Measurements from ENCODE around the gene KCNH3. TPM values are rescaled to one million over a fixed set of nuclear protein-coding genes. Genes with fewer than 3 reads are reported as not detected.
A peak's percentile ranks its signal among the peaks of the same experiment; 100 is the strongest.

KCNH3 gene
- total RNA-seq: 1 to 10 TPM; 1.3 to 1.6 TPM

GRCh38 chr12:49538510-49539403 lies at the start of gene KCNH3:
Gene KCNH3, plus strand, starts transcription at chr12:49539030. Its CDS starts 387 bp downstream, at chr12:49539417.
- Histone ChIP-seq H3K4me1 (peaks cover 14% of the 10 kb centered on the region), H3K27me3 (no peaks in the 10 kb centered on the region), H3K36me3 (replicated peaks in 1 of 2; ENCODE audit: insufficient read depth in 1 of 2, low read depth in 2 of 2) (no peaks in the 10 kb centered on the region), H3K27ac (no peak within 1 kb of the TSS), H3K4me3 (peak within 1 kb of the TSS; percentile 33 to 39), H3K9me3 (no peaks in the 10 kb centered on the region)
- DNase-seq (peak; percentile 83 to 91 (median 88)), ATAC-seq (peak; percentile 82)
- intact Hi-C loops (cut with DNase I): no loop called here
- WGBS, 2 donors: 0% methylated on average over 9 to 63 of the region's 107 CpGs
- TF ChIP-seq CTCF (IDR thresholded peaks at IDR 0.05) (no peak), POLR2A (IDR thresholded peaks at IDR 0.05) (no peak)

GRCh38 chr12:49489154-49489553 lies 49.7 kb upstream of the KCNH3 start:
- Histone ChIP-seq H3K27me3 (no peaks in the 10 kb centered on the region), H3K4me1 (no peaks in the 10 kb centered on the region), H3K27ac (no peak overlapping the region), H3K4me3 (no peak overlapping the region), H3K36me3 (replicated peaks in 1 of 2; ENCODE audit: insufficient read depth in 1 of 2, low read depth in 2 of 2) (peaks cover 0 to 3% of the 10 kb centered on the region in 2 donors), H3K9me3 (no peaks in the 10 kb centered on the region)
- no peak for DNase-seq
- WGBS, 2 donors: 85 to 95% methylated on average over 3 of the region's 3 CpGs
- TF ChIP-seq CTCF (IDR thresholded peaks at IDR 0.05) (no peak), POLR2A (IDR thresholded peaks at IDR 0.05) (no peak)
- intact Hi-C loops (cut with DNase I): no loop called here
- ATAC-seq: no peak

GRCh38 chr12:49489720-49490119 lies 49.1 kb upstream of the KCNH3 start:
- H3K9me3 ChIP-seq: no peaks in the 10 kb centered on the region
- TF ChIP-seq POLR2A (IDR thresholded peaks at IDR 0.05) (no peak), CTCF (IDR thresholded peaks at IDR 0.05) (no peak)
- H3K27ac ChIP-seq: no peak overlapping the region
- intact Hi-C loops (cut with DNase I): no loop called here
- peaks cover 0 to 3% of the 10 kb centered on the region in 2 donors for H3K36me3 ChIP-seq (replicated peaks in 1 of 2; ENCODE audit: insufficient read depth in 1 of 2, low read depth in 2 of 2)
- ATAC-seq (no peak), DNase-seq (no peak)
- H3K4me3 ChIP-seq: no peak overlapping the region
- H3K4me1 ChIP-seq: no peaks in the 10 kb centered on the region
- no peaks in the 10 kb centered on the region for H3K27me3 ChIP-seq
- WGBS, 2 donors: 95% methylated on average over 4 of the region's 4 CpGs

- WGBS, 2 donors: 86 to 90% methylated on average over 1 of the region's 1 CpG
- no peak for ATAC-seq
- TF ChIP-seq CTCF (IDR thresholded peaks at IDR 0.05): no peak
- TF ChIP-seq POLR2A (IDR thresholded peaks at IDR 0.05): no peak
- no peak overlapping the region for H3K27ac ChIP-seq
- intact Hi-C loops (cut with DNase I): no loop called here
- no peak overlapping the region for H3K4me3 ChIP-seq
- no peaks in the 10 kb centered on the region for H3K36me3 ChIP-seq (replicated peaks in 1 of 2; ENCODE audit: insufficient read depth in 1 of 2, low read depth in 2 of 2)
- DNase-seq: no peak
- no peaks in the 10 kb centered on the region for H3K27me3 ChIP-seq
- no peaks in the 10 kb centered on the region for H3K9me3 ChIP-seq
- H3K4me1 ChIP-seq: no peaks in the 10 kb centered on the region
Observed at GRCh38 chr12:49491823-49492222, 47.0 kb upstream of the KCNH3 start.
